Ectodermal cell (in vitro differentiated cells): ENCODE results near the gene CWF19L2. TPM values are rescaled to one million over a fixed set of nuclear protein-coding genes. Genes with fewer than 3 reads are reported as not detected.
"Not testable (repeated sequence)": the region's sequence is repeated elsewhere in the genome, so short reads cannot be mapped to it uniquely, and the experiment has no call there.

Source experiments
- H3K27ac ChIP-seq: 2 replicates; pipeline ENCODE4 v1.7.0; 2013; ENCODE audit warnings: mild to moderate bottlenecking, low read depth, low read length; ENCODE audit not compliant: insufficient read depth, poor library complexity, severe bottlenecking
- H3K27me3 ChIP-seq: 2 replicates; pipeline ENCODE4 v1.7.0; 2013; ENCODE audit warnings: mild to moderate bottlenecking, low read length; ENCODE audit not compliant: insufficient read depth, control insufficient read depth, poor library complexity, severe bottlenecking
- H3K36me3 ChIP-seq: one replicate; pipeline ENCODE4 v1.7.0; 2013; ENCODE audit warnings: low read length; ENCODE audit not compliant: control insufficient read depth, insufficient read depth
- H3K4me1 ChIP-seq: one replicate; pipeline ENCODE4 v1.7.0; 2013; ENCODE audit warnings: low read length; ENCODE audit not compliant: control insufficient read depth, insufficient read depth
- H3K4me3 ChIP-seq: 2 replicates; pipeline ENCODE4 v1.7.0; 2013; ENCODE audit warnings: low read depth, low read length, control low read depth; ENCODE audit not compliant: insufficient read depth
- H3K9me3 ChIP-seq: 2 replicates; pipeline ENCODE4 v1.7.0; 2013; ENCODE audit warnings: mild to moderate bottlenecking, low read length, moderate library complexity; ENCODE audit not compliant: control insufficient read depth
- WGBS, 2 experiments: methylation state at CpG; one replicate each; pipeline ENCODE4 v1.1.7; 2013; ENCODE audit warnings: missing lambda C conversion rate in 2 of 2; 5-methylcytosine and 5-hydroxymethylcytosine counted together
- polyA plus RNA-seq, 4 experiments: library from polyadenylated mRNA; stranded (reverse); fragments of 50-300 nt; gene quantifications; one replicate each; pipeline ENCODE4 v1.2.3, GENCODE V29; 2013

The CWF19L2 gene
- polyA plus RNA-seq (2013, experiment 1 of 4) = 19.5 TPM
- 19.7 TPM for polyA plus RNA-seq (2013, experiment 2 of 4)
- 14.4 TPM for polyA plus RNA-seq (2013, experiment 3 of 4)
- polyA plus RNA-seq (2013, experiment 4 of 4) = 16.4 TPM

- no peak within 1 kb of the TSS for H3K27ac ChIP-seq
- H3K27me3 ChIP-seq = no peaks in the 10 kb centered on the region
- peaks cover 8% of the 10 kb centered on the region for H3K36me3 ChIP-seq
- no peaks in the 10 kb centered on the region for H3K4me1 ChIP-seq
- 1% methylated on average over 27 of the region's 30 CpGs for WGBS, 2 experiments
- no peaks in the 10 kb centered on the region for H3K9me3 ChIP-seq
- peak within 1 kb of the TSS; percentile 95 for H3K4me3 ChIP-seq
These were observed at the start of gene CWF19L2 for GRCh38 chr11:107457558-107458271. TSS of gene CWF19L2 (minus strand) at chr11:107457825. CDS start at chr11:107457816, 9 bp downstream.

DNA sequence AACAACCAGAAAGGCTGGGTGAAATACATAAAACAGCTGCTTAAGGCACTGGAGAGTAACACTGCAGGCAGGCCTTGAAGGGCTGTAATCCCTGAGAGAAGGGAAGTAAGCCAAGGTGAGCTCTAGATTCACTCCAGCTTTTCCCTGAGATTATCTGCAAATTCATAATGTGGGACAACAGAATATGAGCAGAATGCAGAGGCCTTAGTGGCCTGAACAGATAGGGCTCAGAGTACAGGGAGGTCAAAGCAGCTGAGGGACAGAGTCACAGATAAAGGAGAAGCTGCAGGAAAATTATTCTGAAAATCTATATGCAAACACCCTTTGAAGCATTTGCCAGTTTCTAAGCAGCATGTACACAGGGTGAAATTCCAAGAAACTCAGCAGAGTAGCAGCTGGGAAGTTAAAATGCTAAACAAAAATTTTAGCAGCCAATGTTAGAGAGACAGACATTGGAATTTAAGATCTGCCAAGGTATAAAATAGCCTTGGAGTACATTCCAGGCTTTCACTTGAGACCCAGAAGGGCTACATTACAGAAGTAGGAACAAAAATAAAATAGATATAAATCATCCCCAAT lies 48.1 kb upstream of the CWF19L2 start:
- Histone ChIP-seq H3K27me3 (no peaks in the 10 kb centered on the region), H3K27ac (no peak overlapping the region), H3K4me3 (no peak overlapping the region), H3K9me3 (no peaks in the 10 kb centered on the region), H3K4me1 (no peaks in the 10 kb centered on the region), H3K36me3 (peaks cover 7% of the 10 kb centered on the region)

- Histone ChIP-seq H3K4me1 (no peaks in the 10 kb centered on the region), H3K27me3 (no peaks in the 10 kb centered on the region), H3K36me3 (peaks cover 7% of the 10 kb centered on the region), H3K27ac (no peak overlapping the region), H3K9me3 (no peaks in the 10 kb centered on the region), H3K4me3 (no peak overlapping the region)
- WGBS, 2 experiments = 87 to 96% methylated on average over 4 to 5 of the region's 5 CpGs
These were observed 47.4 kb upstream of the CWF19L2 start for GRCh38 chr11:107504981-107505380.

GRCh38 chr11:107501713-107502112 lies 44.1 kb upstream of the CWF19L2 start:
- H3K4me1 ChIP-seq = no peaks in the 10 kb centered on the region
- WGBS, 2 experiments = 89 to 96% methylated on average over 1 of the region's 1 CpG
- H3K9me3 ChIP-seq = no peaks in the 10 kb centered on the region
- H3K36me3 ChIP-seq = peaks cover 7% of the 10 kb centered on the region
- H3K4me3 ChIP-seq = no peak overlapping the region
- no peak overlapping the region for H3K27ac ChIP-seq
- no peaks in the 10 kb centered on the region for H3K27me3 ChIP-seq

DNA sequence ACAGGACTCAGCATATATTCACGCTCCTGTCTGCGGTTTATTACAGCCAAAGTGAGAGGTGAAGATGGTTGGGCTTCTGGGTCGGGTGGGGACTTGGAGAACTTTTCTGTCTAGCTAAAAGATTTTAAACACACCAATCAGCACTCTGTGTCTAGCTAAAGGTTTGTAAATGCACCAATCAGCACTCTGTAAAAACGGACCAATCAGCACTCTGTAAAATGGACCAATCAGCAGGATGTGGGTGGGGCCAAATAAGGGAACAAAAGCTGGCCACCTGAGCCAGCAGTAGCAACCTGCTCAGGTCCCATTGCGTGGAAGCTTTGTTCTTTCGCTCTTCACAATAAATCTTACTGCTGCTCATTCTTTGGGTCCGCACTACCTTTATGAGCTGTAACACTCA lies 39.7 kb upstream of the CWF19L2 start:
- not testable (repeated sequence) for H3K9me3 ChIP-seq, H3K4me1 ChIP-seq, H3K27me3 ChIP-seq, H3K36me3 ChIP-seq, H3K27ac ChIP-seq, H3K4me3 ChIP-seq
- WGBS, 2 experiments = 93 to 94% methylated on average over 5 to 7 of the region's 7 CpGs

DNA sequence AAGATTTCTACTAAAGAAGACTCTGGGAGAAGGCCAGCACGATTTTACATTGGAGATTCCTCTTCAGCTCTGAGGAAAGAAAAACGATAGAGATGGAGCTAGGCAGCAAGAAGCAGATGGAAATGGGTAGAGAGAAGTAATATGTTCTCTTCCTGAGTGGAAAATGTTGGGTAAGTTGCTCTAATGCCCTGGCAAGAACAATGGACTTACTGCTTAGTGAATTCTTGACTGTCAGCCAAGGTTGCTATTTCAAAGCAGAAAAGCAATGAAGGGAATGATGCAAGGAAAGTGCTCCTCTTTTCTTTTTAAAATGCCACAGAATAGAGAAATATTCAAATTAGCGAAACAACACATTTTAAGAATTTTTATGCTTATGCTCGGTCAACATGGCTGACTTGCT lies 38.4 kb upstream of the CWF19L2 start:
- no peaks in the 10 kb centered on the region for H3K27me3 ChIP-seq
- no peaks in the 10 kb centered on the region for H3K36me3 ChIP-seq
- no peak overlapping the region for H3K27ac ChIP-seq
- WGBS, 2 experiments = 90 to 92% methylated on average over 4 of the region's 4 CpGs
- H3K4me3 ChIP-seq = no peak overlapping the region
- H3K4me1 ChIP-seq = no peaks in the 10 kb centered on the region
- no peaks in the 10 kb centered on the region for H3K9me3 ChIP-seq

- 81% methylated on average over 1 of the region's 1 CpG; no CpG with 5 or more reads in 1 of the 2 experiments for WGBS, 2 experiments
- no peaks in the 10 kb centered on the region for H3K9me3 ChIP-seq
These were observed 36.4 kb upstream of the CWF19L2 start for GRCh38 chr11:107494055-107494454.

DNA sequence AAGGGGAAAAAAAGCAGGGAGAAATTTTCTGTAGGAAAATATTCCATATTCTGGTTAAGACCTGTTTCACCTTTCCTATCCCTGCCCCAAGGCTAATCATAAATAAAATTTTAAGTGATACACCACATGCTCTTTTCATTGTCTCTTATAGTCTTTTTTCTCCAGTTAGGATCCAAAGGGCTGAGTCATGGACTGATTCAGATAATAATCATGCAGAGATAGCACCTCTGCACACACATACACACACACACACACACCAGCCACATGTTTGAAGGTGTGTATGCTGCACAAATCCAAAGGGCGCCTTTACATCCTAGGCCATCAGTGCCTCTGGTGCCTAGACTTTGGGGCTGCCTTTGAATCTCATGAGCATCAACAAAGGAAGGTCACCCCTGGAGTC lies 35.5 kb upstream of the CWF19L2 start:
- Histone ChIP-seq H3K27me3 (no peaks in the 10 kb centered on the region), H3K36me3 (no peaks in the 10 kb centered on the region), H3K9me3 (no peaks in the 10 kb centered on the region), H3K27ac (no peak overlapping the region), H3K4me3 (no peak overlapping the region), H3K4me1 (no peaks in the 10 kb centered on the region)
- 93 to 97% methylated on average over 1 of the region's 1 CpG for WGBS, 2 experiments

More at GRCh38 chr11:107494055-107494454, 36.4 kb upstream of the CWF19L2 start:
- H3K4me3 ChIP-seq = no peak overlapping the region
- no peak overlapping the region for H3K27ac ChIP-seq
- H3K36me3 ChIP-seq = no peaks in the 10 kb centered on the region
- H3K27me3 ChIP-seq = no peaks in the 10 kb centered on the region
- H3K4me1 ChIP-seq = no peaks in the 10 kb centered on the region

GRCh38 chr11:107490836-107491235 lies 33.2 kb upstream of the CWF19L2 start:
- H3K4me1 ChIP-seq = no peaks in the 10 kb centered on the region
- no peak overlapping the region for H3K27ac ChIP-seq
- H3K27me3 ChIP-seq = no peaks in the 10 kb centered on the region
- H3K4me3 ChIP-seq = no peak overlapping the region
- H3K9me3 ChIP-seq = no peaks in the 10 kb centered on the region
- 94 to 97% methylated on average over 2 of the region's 2 CpGs for WGBS, 2 experiments
- H3K36me3 ChIP-seq = no peaks in the 10 kb centered on the region

DNA sequence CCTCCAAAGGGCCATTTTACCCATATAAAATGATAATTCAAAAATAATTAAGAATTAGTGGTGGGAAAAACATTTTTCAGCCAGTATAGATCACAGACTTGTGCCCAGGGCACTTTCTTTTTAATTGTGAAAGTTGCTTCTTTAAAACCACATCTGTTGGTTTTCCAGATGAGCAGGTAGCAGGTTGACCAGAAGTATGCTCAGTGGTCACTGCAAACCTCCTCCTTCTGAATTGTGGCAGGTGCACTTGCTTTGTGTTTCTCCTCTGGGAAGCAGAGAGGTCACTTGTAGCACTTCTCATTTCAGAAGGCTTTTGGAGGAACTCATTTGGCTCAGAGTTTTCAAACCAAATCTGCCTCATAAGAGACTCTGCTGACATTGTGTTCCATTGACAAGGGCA lies 24.6 kb upstream of the CWF19L2 start:
- Histone ChIP-seq H3K9me3 (no peaks in the 10 kb centered on the region), H3K27ac (no peak overlapping the region), H3K4me3 (no peak overlapping the region), H3K27me3 (no peaks in the 10 kb centered on the region), H3K4me1 (no peaks in the 10 kb centered on the region), H3K36me3 (no peaks in the 10 kb centered on the region)
